HS-5 (cell line): Measurements from ENCODE around the gene WTAP.
"Not testable (repeated sequence)": the region's sequence is repeated elsewhere in the genome, so short reads cannot be mapped to it uniquely, and the experiment has no call there.

Source experiments
- DNase-seq: peaks from one replicate; pipeline ENCODE4 v3.0.0-alpha.2; 2012; ENCODE audit warnings: low read depth

WTAP gene

DNA sequence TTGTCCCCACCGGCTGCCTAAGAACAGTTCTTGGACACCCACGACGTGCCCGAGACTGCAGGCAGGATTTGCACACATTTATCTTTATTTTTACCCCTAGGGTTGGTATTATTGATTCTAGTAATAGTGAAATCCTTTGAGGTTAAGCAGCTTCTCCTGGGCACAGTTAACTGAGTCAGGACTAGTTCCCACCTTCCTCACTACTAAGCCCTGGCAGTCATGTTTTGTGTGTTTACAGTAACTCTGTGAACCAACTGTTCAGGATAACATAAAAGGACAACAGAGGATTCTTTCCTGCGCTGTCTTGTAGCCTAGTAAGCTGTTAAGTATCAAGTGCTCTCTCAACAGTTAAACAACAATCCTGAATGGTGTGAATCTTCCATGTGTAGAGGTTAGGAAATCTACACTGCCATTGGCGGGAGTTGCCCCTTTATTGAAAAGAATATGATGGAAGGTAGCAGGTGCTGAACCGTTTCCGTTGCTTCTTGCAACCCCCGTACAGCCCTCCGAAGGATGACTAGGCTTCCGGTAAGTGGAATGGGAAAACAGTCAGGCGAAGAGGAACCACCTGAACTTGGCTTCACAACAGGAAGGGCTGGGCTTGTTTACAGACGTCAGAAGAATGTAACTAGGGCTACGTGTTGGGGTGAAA lies 33.3 kb upstream of the WTAP start:
- DNase-seq, result no peak

DNA sequence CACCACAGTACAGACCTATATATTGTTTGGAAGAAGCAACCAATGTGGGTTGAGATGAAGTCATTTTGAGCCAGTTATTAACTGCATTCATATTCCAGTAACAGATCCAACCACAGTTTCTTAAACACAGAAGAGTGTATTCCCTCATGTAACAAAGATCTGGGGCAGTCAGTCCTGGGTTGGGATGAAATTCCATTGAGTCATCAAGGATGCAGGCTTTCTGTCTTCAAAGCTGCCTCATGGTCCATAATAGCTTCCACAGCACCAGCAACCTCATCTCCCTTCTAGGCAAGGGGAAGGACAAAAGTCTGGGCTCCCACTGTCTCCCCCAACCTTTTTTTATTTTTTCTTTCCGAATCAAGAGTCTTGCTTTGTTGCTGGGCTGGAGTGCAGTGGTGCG lies 31.3 kb upstream of the WTAP start:
- no peak for DNase-seq

DNA sequence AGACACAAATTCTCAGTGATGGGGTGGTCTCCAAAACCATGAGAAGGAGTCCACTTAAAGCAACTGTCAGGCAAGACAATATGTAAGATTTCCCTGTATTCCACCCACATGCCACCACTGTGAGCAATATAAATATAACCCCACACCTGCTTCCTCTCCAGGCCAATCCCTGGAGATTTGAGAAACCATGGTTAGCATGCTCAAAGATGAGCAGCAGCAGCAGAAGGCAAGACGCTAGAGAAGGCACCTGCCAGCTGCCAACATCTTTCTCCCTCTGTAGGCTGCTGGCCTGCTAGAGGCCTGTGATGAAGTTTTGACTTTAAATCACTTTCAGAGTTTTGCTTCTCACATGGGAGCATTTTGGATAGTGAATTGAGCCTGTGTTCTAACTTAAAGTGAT lies 26.3 kb upstream of the WTAP start:
- no peak for DNase-seq

DNA sequence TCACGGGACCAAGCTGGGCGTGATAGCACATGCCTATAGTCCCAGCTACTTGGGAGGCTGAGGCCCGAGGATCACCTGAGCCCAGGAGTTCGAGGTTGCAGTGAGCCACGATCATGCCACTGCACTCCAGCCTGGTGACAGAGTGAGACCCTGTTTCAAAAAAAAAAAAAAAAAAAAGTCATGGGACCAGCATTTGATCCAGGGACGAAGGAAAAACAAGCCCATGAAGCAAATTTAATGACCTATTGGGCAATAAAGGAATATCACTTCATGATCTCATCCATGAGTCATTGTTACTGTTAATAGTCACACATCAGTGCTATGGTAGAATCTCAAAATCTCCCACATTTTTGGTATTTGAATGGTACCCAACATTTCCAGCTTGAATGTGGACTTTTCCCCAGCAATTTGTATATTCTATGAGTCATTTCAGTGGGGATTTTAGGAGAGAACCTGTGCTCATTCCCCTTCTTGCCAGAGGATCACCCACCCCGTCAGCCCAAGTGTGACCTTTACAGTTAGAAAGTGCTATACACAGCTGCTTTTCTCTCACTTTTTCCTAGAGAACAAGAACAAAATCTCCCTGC lies 25.8 kb upstream of the WTAP start:
- DNase-seq, result peak; percentile 95

DNA sequence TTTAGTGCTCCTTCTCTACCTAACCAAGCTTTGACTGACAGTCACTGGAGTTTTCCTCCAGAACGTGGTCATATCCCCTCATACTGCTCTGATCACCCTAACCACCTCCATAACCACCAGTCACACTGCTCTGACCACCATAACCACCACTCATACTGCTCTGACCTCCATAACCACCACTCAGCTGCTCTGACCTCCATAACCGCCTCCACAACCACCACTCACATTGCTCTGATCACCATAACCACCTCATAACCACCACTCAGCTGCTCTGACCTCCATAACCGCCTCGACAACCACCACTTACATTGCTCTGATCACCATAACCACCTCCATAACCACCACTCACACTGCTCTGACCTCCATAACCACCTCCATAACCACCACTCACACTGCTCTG lies 16.7 kb upstream of the WTAP start:
- DNase-seq, result not testable (repeated sequence)

DNA sequence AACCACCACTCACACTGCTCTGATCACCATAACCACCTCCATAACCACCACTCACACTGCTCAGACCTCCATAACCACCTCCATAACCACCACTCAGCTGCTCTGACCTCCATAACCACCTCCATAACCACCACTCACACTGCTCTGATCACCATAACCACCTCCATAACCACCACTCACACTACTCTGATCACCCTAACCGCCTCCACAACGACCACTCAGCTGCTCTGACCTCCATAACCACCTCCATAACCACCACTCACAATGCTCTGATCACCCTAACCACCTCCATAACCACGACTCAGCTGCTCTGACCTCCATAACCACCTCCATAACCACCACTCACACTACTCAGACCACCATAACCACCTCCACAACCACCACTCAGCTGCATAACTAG lies 14.9 kb upstream of the WTAP start:
- not testable (repeated sequence) for DNase-seq

DNA sequence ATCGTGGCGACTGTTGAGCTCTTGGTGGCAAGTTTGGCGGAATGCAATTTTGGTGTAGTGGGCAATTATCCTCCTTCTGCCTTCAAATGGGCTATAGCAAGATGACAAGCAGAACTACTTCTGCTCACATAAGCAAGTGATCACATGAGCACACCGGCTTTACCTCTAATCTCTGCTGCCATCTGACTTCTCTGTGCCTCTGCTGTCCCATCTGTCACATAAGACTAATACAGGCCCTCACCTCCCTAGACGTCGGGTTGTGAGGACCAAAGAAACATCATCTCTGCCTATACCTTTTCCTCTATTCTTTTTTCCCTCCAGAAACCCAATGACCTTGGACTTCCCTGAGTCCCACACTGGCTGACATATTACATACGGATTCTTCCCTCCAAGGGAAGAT lies 13.3 kb upstream of the WTAP start:
- no peak for DNase-seq

DNA sequence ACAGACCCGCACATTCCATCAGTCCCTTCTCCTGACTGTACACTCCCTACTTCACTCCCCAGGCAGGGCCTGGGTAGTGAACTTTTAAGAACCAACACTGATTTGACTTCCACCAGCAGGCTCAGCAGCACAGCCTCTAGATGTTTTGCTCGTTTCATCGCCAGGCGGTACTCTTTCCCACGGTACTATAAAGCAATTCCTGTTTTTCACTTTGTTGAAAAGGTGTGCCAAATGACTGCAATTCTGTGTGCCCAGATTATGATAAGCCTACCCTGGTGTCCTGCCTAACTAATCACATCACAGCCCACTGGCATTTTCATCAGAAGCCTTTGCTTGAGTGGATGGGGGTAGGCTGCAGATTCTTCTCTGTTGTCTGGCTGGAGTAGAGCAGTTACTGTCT lies 12.9 kb upstream of the WTAP start:
- no peak for DNase-seq

DNA sequence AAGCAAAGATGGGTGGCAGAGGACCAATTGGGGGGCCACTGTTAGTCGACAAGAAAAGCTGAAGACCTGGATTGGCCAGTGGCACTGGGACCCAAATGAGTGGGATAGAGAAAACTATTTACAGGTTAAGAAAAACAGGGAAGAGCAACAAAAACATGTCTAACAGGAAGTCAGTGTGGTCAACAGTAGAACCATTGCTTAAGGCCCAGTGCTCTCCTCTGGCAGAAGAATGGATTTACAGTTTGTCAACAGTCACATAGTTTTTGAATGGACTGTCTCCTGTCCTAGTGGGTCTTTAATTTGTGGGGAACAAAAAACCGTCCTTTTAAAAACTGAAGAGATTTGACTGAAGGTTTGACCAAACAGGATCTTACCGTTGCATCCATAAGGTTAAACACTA lies 12.1 kb upstream of the WTAP start:
- DNase-seq, result no peak

DNA sequence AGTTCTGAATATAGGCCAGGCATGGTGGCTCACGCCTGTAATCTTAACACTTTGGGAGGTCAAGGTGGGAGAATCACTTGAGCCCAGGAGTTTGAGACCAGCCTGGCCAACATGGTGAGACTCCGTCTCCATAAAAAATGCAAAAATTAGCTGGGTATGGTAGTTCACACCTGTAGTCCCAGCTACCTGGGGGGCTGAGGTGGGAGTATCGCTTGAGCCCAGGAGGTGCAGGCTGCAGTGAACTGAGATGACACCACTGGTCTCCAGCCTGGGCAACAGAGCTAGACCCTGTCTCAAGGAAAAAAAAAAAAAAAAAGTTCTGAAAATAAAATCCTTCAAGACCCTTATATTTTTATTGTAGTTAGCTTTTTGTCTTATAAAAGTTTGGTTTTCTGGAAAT lies 11.7 kb upstream of the WTAP start:
- DNase-seq, result no peak

DNA sequence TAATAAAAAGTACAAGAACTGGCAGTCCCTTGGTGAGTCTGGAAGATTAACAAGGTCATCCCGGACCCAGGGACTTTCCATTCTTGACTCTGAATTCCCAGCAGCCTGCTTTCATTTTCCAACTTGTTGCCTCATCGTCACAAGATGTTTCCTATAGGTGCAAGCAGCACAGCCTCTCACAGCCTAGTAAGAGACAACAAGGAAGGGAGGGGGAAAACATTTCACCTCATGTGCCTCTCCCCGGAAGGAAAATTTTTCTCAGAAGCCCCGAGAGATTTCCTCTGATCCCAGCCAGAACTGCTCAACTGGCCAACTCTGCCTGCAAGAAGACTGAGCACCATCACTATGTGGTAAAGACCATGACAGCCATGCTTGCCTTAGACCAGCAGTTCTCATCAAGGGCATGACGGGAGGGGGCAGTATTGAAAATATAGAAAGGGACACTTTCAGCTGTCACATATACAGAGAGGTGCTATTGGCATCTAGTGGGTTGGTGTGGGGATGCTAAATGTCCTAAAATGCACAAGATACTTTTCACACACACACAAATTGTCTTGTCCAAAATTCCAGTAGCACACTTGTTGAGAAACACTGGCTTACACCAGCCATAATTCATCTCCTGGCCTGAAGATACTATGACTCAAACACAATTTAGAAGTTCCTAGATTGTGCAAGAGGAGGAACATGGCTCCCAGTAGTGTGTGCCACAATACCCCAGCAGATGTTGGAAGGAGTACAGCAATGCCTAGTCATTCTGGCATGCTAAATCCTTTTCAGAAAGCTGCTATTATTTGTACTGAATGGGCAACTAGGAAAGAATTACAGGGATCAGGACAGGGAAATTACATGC lies 10.8 kb upstream of the WTAP start:
- DNase-seq, result peak; percentile 90

DNA sequence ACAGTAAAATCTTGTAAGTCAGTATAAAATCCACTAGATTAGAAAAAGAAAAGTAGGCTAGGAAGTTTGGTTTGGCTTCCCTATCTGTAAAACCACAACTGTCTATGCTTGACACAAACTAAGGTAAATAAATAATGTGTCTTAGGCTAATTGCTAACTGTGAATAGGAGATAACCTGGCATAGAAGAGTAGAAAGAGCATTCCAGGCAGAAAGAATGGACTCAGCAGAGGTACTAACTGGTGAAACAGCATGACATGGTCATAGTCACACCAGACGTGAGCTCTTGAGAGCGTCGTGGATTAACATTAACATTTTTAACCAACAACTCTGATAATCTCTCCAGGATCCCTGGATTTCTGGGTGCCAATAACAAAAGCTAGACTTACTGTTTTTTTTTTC lies 8.7 kb upstream of the WTAP start:
- DNase-seq, result no peak

DNA sequence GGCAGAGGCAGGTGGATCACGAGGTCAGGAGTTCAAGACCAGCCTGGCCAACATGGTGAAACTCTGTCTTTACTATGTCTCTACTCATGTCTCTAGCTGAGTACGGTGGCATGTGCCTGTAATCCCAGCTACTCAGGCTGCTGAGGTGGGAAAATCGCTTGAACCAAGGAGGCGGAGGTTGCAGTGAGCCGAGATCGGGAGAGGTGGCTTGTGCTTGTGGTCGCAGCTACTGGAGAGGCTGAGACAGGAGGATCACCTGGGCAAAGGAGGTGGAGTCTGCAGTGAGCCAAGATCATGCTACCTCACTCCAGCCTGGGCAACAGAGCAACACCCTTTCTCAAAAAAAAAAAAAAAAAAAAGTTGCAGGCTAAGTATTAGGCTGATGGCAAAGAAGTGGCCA lies 8.0 kb upstream of the WTAP start:
- no peak for DNase-seq

DNA sequence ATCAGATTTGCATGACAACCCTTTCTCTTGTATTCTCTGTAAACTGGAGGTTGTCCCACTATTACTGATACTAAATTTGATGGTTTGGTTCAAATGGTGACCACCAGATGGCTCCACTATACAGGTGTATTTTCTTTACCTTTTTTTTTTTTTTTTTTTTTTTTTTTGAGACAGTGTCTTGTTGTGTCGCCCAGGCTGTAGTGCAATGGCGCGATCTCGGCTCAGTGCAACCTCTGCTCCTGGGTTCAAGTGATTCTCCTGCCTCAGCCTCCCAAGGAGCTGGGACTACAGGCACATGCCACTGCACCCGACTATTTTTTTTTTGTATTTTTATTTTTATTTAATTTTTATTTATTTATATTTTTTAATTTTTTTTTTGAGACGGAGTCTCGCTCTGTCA lies 6.6 kb upstream of the WTAP start:
- DNase-seq, result no peak

DNA sequence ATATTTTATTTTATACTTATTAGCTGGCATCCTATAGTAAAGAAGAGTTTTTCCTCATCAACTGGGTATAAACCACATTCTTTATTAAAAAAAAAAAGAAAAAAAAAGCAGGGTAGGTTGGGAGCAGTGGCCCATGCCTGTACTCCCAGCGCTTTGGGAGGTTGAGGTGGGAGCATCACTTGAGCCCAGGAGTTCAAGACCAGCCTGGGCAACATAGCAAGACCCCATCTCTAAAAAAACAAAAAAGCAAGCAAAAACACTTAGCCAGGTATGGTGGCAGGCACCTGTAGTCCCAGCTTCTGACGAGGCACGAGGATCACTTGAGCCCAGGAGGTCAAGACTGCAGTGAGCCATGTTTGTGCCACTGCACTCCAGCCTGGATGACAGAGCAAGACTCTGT lies 5.3 kb upstream of the WTAP start:
- not testable (repeated sequence) for DNase-seq

DNA sequence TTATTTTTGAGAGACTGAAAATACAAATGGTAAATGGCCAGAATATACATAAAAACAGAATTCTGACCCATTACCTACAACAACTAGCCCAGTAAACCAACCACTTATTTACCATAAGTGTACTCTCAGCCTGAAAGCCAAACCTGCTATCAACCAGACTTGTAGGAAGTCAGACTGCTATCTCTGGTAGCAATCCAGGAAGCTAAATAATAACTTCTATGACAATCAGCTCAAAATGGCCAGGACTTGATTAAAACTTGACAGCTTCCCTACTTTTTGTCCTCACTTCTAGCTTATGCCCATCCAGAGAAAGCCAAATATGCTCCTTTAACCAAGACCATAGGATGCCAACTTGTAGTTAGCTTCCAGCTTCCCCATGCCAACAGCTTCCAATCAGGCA lies 4.7 kb upstream of the WTAP start:
- no peak for DNase-seq

DNA sequence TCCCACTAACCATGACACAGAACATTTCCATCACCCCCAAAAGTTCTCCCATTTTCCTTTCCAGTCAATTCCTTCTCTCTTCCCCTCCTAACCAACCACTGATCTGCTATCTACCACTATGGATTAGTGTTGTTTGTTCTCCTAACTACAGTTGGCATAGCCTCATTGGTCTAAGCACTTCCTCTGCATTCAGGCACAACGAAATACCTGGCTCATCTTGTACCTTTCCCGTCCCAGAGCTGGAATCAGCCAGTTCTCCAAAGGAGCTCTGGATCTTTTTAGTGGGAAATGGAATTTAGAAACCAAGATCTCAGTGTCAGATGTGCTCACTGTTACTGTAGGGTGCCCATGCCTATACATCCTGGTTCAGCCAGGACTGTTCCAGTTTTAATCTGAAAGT lies 4.0 kb upstream of the WTAP start:
- no peak for DNase-seq

DNA sequence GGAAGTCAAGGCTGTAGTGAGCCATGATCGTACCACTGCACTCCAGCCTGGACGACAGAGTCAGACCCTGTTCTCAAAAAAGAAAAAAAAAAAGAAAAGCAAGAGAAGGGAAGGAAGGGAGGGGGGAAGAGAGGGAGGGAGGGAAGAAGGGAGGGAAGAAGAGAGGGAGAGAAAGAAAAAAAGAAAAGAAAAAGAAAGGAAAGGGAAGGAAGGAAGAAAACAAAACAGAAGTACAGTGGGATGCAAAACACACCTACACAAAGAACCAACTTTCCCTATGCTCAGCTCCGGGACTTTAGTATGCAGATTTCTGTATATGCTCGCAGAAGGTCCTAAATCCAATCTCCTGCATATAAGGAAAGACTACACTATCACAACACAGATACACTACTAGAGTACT lies 2.5 kb upstream of the WTAP start:
- DNase-seq, result no peak

DNA sequence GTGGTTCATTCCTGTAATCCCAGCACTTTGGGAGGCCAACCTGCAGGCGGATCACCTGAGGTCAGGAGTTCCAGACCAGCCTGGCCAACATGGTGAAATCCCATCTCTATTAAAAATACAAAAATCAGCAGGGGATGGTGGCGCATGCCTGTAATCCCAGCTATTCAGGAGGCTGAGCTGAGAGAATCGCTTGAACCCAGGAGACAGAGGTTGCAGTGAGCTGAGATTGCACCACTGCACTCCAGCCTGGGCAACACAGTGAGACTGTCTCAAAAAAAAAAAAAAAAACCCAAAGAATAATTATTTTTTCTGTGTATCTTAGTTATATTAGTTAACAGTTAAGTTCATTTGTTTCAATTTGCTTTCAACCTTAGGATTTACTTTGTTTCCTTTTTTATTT lies 2.1 kb upstream of the WTAP start:
- DNase-seq, result not testable (repeated sequence)

DNA sequence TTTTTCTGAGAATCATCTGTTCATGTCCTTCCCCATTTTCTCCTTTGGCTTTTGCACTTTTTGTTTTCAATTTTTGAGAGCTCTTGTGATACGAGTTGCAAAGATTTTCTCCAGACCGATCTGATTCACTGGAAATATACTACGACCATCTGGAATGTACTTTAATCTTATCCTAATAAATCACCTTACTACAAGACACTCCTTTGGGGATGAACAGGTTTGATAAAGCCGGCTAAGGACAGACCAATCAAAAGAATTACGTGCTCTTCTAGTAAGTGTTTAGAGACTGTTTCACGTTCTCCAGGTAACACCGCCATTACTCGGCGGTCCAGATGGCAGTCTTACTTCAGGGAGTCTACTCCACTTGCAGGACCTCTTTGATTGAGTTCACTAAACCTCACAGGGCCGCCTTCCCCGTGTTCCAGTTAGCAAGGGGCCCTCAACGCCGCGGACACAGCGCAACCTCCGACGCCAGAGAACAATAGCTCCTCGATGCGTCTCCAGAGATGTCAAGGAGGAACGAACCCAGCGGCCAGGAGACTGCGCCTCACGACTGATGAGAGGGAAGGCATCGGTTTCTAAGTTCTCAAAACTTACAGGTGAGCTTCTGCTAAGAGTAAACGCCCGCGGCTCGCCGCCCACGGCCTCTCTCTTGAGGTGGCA lies 920 bp upstream of the WTAP start:
- no peak for DNase-seq

DNA sequence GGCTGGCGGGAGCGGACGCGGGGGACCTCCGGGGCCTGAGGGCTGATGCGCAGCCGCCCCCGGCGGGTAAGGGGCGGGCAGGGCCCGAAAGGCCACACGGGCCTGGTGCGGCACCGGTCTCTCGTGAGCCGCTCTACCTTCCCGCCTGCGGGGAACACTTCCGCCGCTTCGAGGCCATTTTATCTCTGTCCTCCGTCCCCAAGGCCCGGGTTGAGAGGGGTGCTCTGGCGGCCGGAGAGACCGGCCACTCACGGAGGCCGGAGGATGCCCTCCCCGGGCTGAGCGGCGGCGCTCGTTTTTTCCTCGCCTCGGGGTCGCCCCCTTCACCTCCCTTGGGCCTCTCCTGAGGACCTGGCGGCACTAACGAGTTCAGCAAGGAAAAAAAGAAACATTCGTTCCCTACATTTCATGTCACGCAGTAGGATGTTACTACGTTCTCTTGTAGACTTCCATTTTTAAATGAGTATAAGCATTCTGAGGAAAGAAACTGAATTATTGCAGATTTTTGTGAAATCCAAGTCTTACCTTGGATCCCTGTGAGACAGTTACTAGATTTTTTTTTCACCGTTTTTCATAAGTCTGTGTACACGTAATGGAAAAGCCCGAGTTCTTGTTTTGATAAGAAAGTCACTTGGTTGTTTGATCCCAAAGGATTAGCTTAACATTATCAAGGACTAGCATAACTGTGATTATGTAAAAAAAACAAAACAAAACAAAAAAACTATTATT lies 575 bp downstream of the WTAP start:
- DNase-seq, result no peak

DNA sequence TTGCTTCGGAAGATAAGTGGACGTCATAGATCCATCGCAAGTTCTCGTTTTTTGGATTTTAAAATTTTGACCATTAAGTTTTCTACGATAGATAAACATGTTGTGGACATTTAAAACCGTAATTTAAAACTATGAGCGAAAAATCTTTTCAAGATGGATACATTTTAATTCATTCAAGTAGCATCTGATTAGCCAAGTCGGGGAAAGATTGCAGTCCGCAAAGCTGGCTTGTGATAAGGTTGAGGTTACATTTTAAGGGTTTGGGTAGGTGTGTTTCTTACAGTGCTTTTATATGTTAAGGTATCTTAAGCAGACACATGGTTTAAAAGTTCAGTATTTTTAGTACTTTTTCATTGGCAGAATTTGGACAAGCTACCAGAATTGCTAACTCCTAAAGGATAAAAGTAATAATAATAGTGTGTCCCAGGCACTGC lies 1.2 kb downstream of the WTAP start:
- DNase-seq, result no peak
